HepG2 (cell line): ENCODE measurements around the gene MICA. TPM values are rescaled to one million over a fixed set of nuclear protein-coding genes. Genes with fewer than 3 reads are reported as not detected.

Source experiments
- ARID4A ChIP-seq: sonication (generic); formaldehyde crosslinking; IDR thresholded peaks from 2 replicates; pipeline ENCODE4 v1.5.0; 2020; ENCODE audit warnings: mild to moderate bottlenecking, missing genetic modification reagents, borderline replicate concordance
- FOXM1 ChIP-seq: sonication (generic); formaldehyde crosslinking; IDR thresholded peaks from 2 replicates; pipeline ENCODE4 v1.5.0; 2020; ENCODE audit warnings: missing genetic modification reagents
- GPN1 ChIP-seq: sonication (generic); formaldehyde crosslinking; IDR thresholded peaks from 2 replicates; pipeline ENCODE4 v1.5.1; 2020; ENCODE audit warnings: missing genetic modification reagents, borderline replicate concordance
- HMGXB3 ChIP-seq: sonication (generic); formaldehyde crosslinking; IDR thresholded peaks from 2 replicates; pipeline ENCODE4 v1.4.0; 2020; ENCODE audit warnings: missing genetic modification reagents, borderline replicate concordance
- SMAD1 ChIP-seq: sonication (generic); formaldehyde crosslinking; IDR thresholded peaks from 2 replicates; pipeline ENCODE4 v1.4.0; 2020; ENCODE audit warnings: missing genetic modification reagents, low read depth, mild to moderate bottlenecking, borderline replicate concordance
- SNAI1 ChIP-seq: sonication (generic); formaldehyde crosslinking; IDR thresholded peaks from 2 replicates; pipeline ENCODE4 v1.5.0; 2020; ENCODE audit warnings: mild to moderate bottlenecking, missing genetic modification reagents, borderline replicate concordance
- ZNF160 ChIP-seq: sonication (generic); formaldehyde crosslinking; IDR thresholded peaks from 2 replicates; pipeline ENCODE4 v1.8.0; 2022; ENCODE audit warnings: mild to moderate bottlenecking, inconsistent platforms, missing genetic modification reagents
- ZNF839 ChIP-seq: sonication (generic); formaldehyde crosslinking; IDR thresholded peaks from 2 replicates; pipeline ENCODE4 v1.4.0; 2020; ENCODE audit warnings: missing genetic modification reagents, mild to moderate bottlenecking, borderline replicate concordance
- polyA plus RNA-seq, 8 experiments: library from polyadenylated mRNA; depleted of rRNA in 3 of 8; stranded (reverse) in 7 of 8; unstranded in 1 of 8; fragments of >200 nt; fragmentation: Illumina TruSeq in 4 of 8; extraction: Trizol in 4 of 8; gene quantifications; 2 replicates each; pipeline versions ENCODE4 v1.2.1 to v1.2.3, GENCODE V29; 2011 to 2016; ENCODE audit warnings: low read depth in 4 of 8, missing spikeins in 1 of 8, mixed read lengths in 1 of 8; ENCODE audit not compliant: insufficient read depth in 1 of 8
- total RNA-seq, 5 experiments: library from RNA; depleted of rRNA; stranded (reverse); fragments of >200 nt; fragmentation: Illumina TruSeq; extraction: Trizol; gene quantifications; 2 replicates each; pipeline ENCODE4 v1.2.3, GENCODE V29; 2016; ENCODE audit warnings: low read depth in 1 of 5

The MICA gene
- total and polyA plus RNA-seq, 2 of the 13 experiments (the other 11 are each of a cell fraction or from before 2014, with no cell fraction given), result 21.6 to 38.1 TPM

- TF ChIP-seq HMGXB3 (CRISPR knock-in tag) (no peak), SNAI1 (CRISPR knock-in tag) (no peak), FOXM1 (CRISPR knock-in tag) (no peak), ZNF160 (no peak), ZNF839 (CRISPR knock-in tag) (no peak), SMAD1 (CRISPR knock-in tag) (no peak), GPN1 (no peak), ARID4A (no peak)
Measured at GRCh38 chr6:31377029-31377428, 26.4 kb upstream of the MICA start (continued).
